SK-MEL-5 (cell line): Measurements from ENCODE around the gene FGFR2. TPM values are rescaled to one million over a fixed set of nuclear protein-coding genes. Genes with fewer than 3 reads are reported as not detected.

Source experiments
- DNase-seq: peaks from one replicate; pipeline ENCODE4 v3.0.0-alpha.2; 2016; ENCODE audit warnings: low read depth, low spot score
- in situ Hi-C: cut with HindIII; loops from 2 replicates; pipeline ENCODE4 v1.10.0; 2016; ENCODE audit warnings: low sequenced_read_pairs, high pct_unique_total_duplicates, low pct_unique_long_range_greater_than_20kb
- total RNA-seq: library from RNA; depleted of rRNA; stranded (reverse); fragments of >200 nt; shearing (Covaris generic); gene quantifications from 2 replicates; pipeline ENCODE4 v1.2.3, GENCODE V29; 2014

Gene FGFR2
- total RNA-seq, 1 experiment from 2014 or later = 1.2 TPM

GRCh38 chr10:121519901-121520493 lies 78.2 kb downstream of the FGFR2 start:
- DNase-seq = no peak
- in situ Hi-C loops = no loop called here

GRCh38 chr10:121519411-121519810 lies 78.8 kb downstream of the FGFR2 start:
- no peak for DNase-seq
- in situ Hi-C loops = no loop called here

GRCh38 chr10:121518333-121518732 lies 79.9 kb downstream of the FGFR2 start:
- in situ Hi-C loops = no loop called here
- no peak for DNase-seq

- in situ Hi-C loops = no loop called here
- no peak for DNase-seq
These were observed 82.0 kb downstream of the FGFR2 start for GRCh38 chr10:121516093-121516865.

- no peak for DNase-seq
- in situ Hi-C loops = no loop called here
These were observed 83.9 kb downstream of the FGFR2 start for GRCh38 chr10:121514141-121514865.

GRCh38 chr10:121511943-121512342 lies 86.3 kb downstream of the FGFR2 start:
- no peak for DNase-seq
- in situ Hi-C loops = no loop called here

- no peak for DNase-seq
- in situ Hi-C loops = no loop called here
These were observed 86.8 kb downstream of the FGFR2 start for GRCh38 chr10:121511460-121511859.

GRCh38 chr10:121510201-121510771 lies 88.0 kb downstream of the FGFR2 start:
- in situ Hi-C loops = no loop called here
- no peak for DNase-seq

GRCh38 chr10:121509796-121510195 lies 88.4 kb downstream of the FGFR2 start:
- in situ Hi-C loops = no loop called here

GRCh38 chr10:121509112-121509511 lies 89.1 kb downstream of the FGFR2 start:
- in situ Hi-C loops = no loop called here
- DNase-seq = no peak

More at GRCh38 chr10:121509796-121510195, 88.4 kb downstream of the FGFR2 start:
- no peak for DNase-seq

GRCh38 chr10:121503587-121504051 lies 94.6 kb downstream of the FGFR2 start:
- no peak for DNase-seq
- in situ Hi-C loops = no loop called here

GRCh38 chr10:121501796-121502195 lies 96.4 kb downstream of the FGFR2 start:
- DNase-seq = peak; percentile 48
- in situ Hi-C loops = no loop called here

- in situ Hi-C loops = no loop called here
- no peak for DNase-seq
These were observed 97.4 kb downstream of the FGFR2 start for GRCh38 chr10:121500701-121501332.

GRCh38 chr10:121497513-121498470 lies 100.5 kb downstream of the FGFR2 start:
- in situ Hi-C loops = no loop called here

GRCh38 chr10:121495719-121496118 lies 102.5 kb downstream of the FGFR2 start:
- no peak for DNase-seq
- in situ Hi-C loops = no loop called here

More at GRCh38 chr10:121497513-121498470, 100.5 kb downstream of the FGFR2 start:
- no peak for DNase-seq

GRCh38 chr10:121494296-121494695 lies 103.9 kb downstream of the FGFR2 start:
- in situ Hi-C loops = no loop called here
- DNase-seq = no peak

- in situ Hi-C loops = no loop called here
These were observed 104.7 kb downstream of the FGFR2 start for GRCh38 chr10:121493521-121493920.

More at GRCh38 chr10:121493521-121493920, 104.7 kb downstream of the FGFR2 start:
- DNase-seq = no peak
